HepG2 (cell line): ENCODE results near the gene ZNF764. TPM values are rescaled to one million over a fixed set of nuclear protein-coding genes. Genes with fewer than 3 reads are reported as not detected.

ENCODE experiments used
- ATAC-seq: fragments of 200-7000 bp; cut with Tn5 transposase; 3 replicates; pipeline ENCODE4 v1.9.1; 2020; ENCODE audit warnings: mild to moderate bottlenecking, moderate library complexity
- BruUV-seq: library from RNA; stranded (reverse); fragments of 400-500 nt; replicated peaks from 2 replicates; lab custom pipeline; 2021; lab: Mats Ljungman, UMichigan
- CTCF ChIA-PET: fragments of 300-600 bp; formaldehyde crosslinking; extraction: SDS; loops from one replicate; lab custom pipeline; 2021; ENCODE audit warnings: low total read pairs, inconsistent platforms, low intra/inter-chr PET ratio; lab: Yijun Ruan, JAX
- POLR2A ChIA-PET: fragments of 350-600 bp; sonication (Branson Sonifier 250); formaldehyde crosslinking; loops from one replicate; lab custom pipeline; 2020; ENCODE audit warnings: antibody characterized with exemption, inconsistent platforms; lab: Yijun Ruan, JAX
- DNase-seq: peaks from one replicate; pipeline ENCODE4 v3.0.0-alpha.2; 2015; ENCODE audit warnings: low spot score
- FAIRE-seq: peaks from 3 replicates; lab custom pipeline; 2011; peaks lifted over from hg19 to GRCh38; lab: Jason Lieb, UNC
- H2AFZ ChIP-seq: one replicate; pipeline ENCODE4 v1.6.1; 2011; ENCODE audit warnings: low read length, inconsistent platforms
- H3K27ac ChIP-seq: fragments of 300-600 bp; 3 replicates; pipeline ENCODE4 v1.8.0; 2011; ENCODE audit warnings: mixed run types, mild to moderate bottlenecking, mixed read lengths, low read length, inconsistent platforms; ENCODE audit not compliant: insufficient read depth; ENCODE audit errors: extremely low read length
- H3K27me3 ChIP-seq, 2 experiments: fragments of 200-600 bp in 1 of 2; 2 replicates in 1 of 2; 3 replicates in 1 of 2; pipeline versions ENCODE4 v1.6.0 to v1.8.0; 2011; ENCODE audit warnings: low read length in 2 of 2, mild to moderate bottlenecking in 2 of 2, moderate library complexity in 2 of 2, inconsistent platforms in 1 of 2; ENCODE audit not compliant: insufficient read depth in 2 of 2, control insufficient read depth in 1 of 2
- H3K36me3 ChIP-seq, 2 experiments: fragments of 200-600 bp in 1 of 2; replicated peaks in 1 of 2; 2 replicates in 1 of 2; 3 replicates in 1 of 2; pipeline versions ENCODE4 v1.5.1 to v1.8.0; 2011; ENCODE audit warnings: low read length in 2 of 2, inconsistent platforms in 1 of 2; ENCODE audit not compliant: insufficient read depth in 2 of 2, control insufficient read depth in 1 of 2
- H3K4me1 ChIP-seq: 2 replicates; pipeline ENCODE4 v1.5.1; 2012; ENCODE audit warnings: low read length, inconsistent platforms; ENCODE audit not compliant: insufficient read depth
- H3K4me2 ChIP-seq: 2 replicates; pipeline ENCODE4 v1.6.0; 2011; ENCODE audit warnings: low read depth, low read length, inconsistent platforms
- H3K4me3 ChIP-seq, 3 experiments: fragments of 200-600 bp in 1 of 3; sonication (generic), shearing (Covaris generic) in 1 of 3; replicated peaks in 1 of 3; 2 replicates each; pipeline ENCODE4 v1.5.1; 2011 to 2016; ENCODE audit warnings: low read length in 3 of 3, inconsistent platforms in 2 of 3, low read depth in 2 of 3, mild to moderate bottlenecking in 2 of 3, control low read depth in 1 of 3, mixed read lengths in 1 of 3; ENCODE audit not compliant: insufficient read depth in 1 of 3
- H3K79me2 ChIP-seq: one replicate; pipeline ENCODE4 v1.6.1; 2011; ENCODE audit warnings: low read length, inconsistent platforms; ENCODE audit not compliant: insufficient read depth
- H3K9ac ChIP-seq: 2 replicates; pipeline ENCODE4 v1.6.0; 2011; ENCODE audit warnings: mild to moderate bottlenecking, low read depth, low read length, inconsistent platforms; ENCODE audit not compliant: insufficient read depth
- H3K9me3 ChIP-seq: 2 replicates; pipeline ENCODE4 v1.5.1; 2012; ENCODE audit warnings: mild to moderate bottlenecking, low read length
- H4K20me1 ChIP-seq: 2 replicates; pipeline ENCODE4 v1.6.0; 2011; ENCODE audit warnings: inconsistent platforms, mild to moderate bottlenecking, low read length, moderate library complexity; ENCODE audit not compliant: insufficient read depth
- ETV6 ChIP-seq: sonication (generic); formaldehyde crosslinking; conservative IDR thresholded peaks from 2 replicates; pipeline ENCODE4 v1.4.0; 2020; ENCODE audit warnings: missing genetic modification reagents
- HNRNPL ChIP-seq: fragments of 200-400 bp; formaldehyde crosslinking; IDR thresholded peaks from 2 replicates; pipeline ENCODE4 v1.6.1; 2017; ENCODE audit warnings: mild to moderate bottlenecking, low read depth, low read length
- HNRNPUL1 ChIP-seq: fragments of 200-400 bp; formaldehyde crosslinking; IDR thresholded peaks from 2 replicates; pipeline ENCODE4 v1.6.1; 2017; ENCODE audit warnings: low read depth, mild to moderate bottlenecking, low read length, moderate library complexity
- KLF11 ChIP-seq: IDR thresholded peaks from 2 replicates; pipeline ENCODE4 v1.6.1; 2016; ENCODE audit warnings: missing compliant biosample characterization
- MAFG ChIP-seq: sonication (generic); formaldehyde crosslinking; IDR thresholded peaks from 2 replicates; pipeline ENCODE4 v1.5.1; 2020; ENCODE audit warnings: mild to moderate bottlenecking, missing genetic modification reagents
- PRPF4 ChIP-seq: fragments of 200-400 bp; formaldehyde crosslinking; IDR thresholded peaks from 2 replicates; pipeline ENCODE4 v1.6.1; 2016; ENCODE audit warnings: low read length, low read depth; ENCODE audit not compliant: poor library complexity, severe bottlenecking
- RBFOX2 ChIP-seq: fragments of 200-400 bp; formaldehyde crosslinking; IDR thresholded peaks from 2 replicates; pipeline ENCODE4 v1.6.1; 2017; ENCODE audit warnings: low read depth, mild to moderate bottlenecking, low read length
- ZFP36 ChIP-seq: fragments of 150-350 bp; IDR thresholded peaks from 2 replicates; pipeline ENCODE4 v1.6.1; 2018; ENCODE audit warnings: borderline replicate concordance, low read length, low read depth; ENCODE audit not compliant: partially characterized antibody
- ZNF549 ChIP-seq: sonication (generic); formaldehyde crosslinking; IDR thresholded peaks from 2 replicates; pipeline ENCODE4 v1.5.0; 2020; ENCODE audit warnings: missing genetic modification reagents
- ZNF768 ChIP-seq: sonication (generic); formaldehyde crosslinking; IDR thresholded peaks from 2 replicates; pipeline ENCODE4 v1.4.0; 2020; ENCODE audit warnings: missing genetic modification reagents
- ZNF773 ChIP-seq: sonication (generic); formaldehyde crosslinking; IDR thresholded peaks from 2 replicates; pipeline ENCODE4 v1.4.0; 2020; ENCODE audit warnings: missing genetic modification reagents, borderline replicate concordance
- ZNF776 ChIP-seq: sonication (generic); formaldehyde crosslinking; IDR thresholded peaks from 2 replicates; pipeline ENCODE4 v1.4.0; 2020; ENCODE audit warnings: mild to moderate bottlenecking, missing genetic modification reagents
- WGBS: methylation state at CpG from one replicate; pipeline ENCODE4 v1.1.6; 2017; ENCODE audit warnings: low lambda C conversion rate; 5-methylcytosine and 5-hydroxymethylcytosine counted together
- in situ Hi-C: cut with HindIII; loops from 2 replicates; pipeline ENCODE4 v1.10.0; 2017; ENCODE audit warnings: low pct_unique_long_range_greater_than_20kb; ENCODE audit not compliant: extremely low pct_ligation_motif_present
- intact Hi-C: fragments of 100-400 bp; cut with micrococcal nuclease; formaldehyde crosslinking; loops from one replicate; pipeline ENCODE4 v1.10.0; 2022; ENCODE audit not compliant: unreplicated experiment
- polyA plus RNA-seq, 8 experiments: library from polyadenylated mRNA; depleted of rRNA in 3 of 8; stranded (reverse) in 7 of 8; unstranded in 1 of 8; fragments of >200 nt; fragmentation: Illumina TruSeq in 4 of 8; extraction: Trizol in 4 of 8; gene quantifications; 2 replicates each; pipeline versions ENCODE4 v1.2.1 to v1.2.3, GENCODE V29; 2011 to 2016; ENCODE audit warnings: low read depth in 4 of 8, missing spikeins in 1 of 8, mixed read lengths in 1 of 8; ENCODE audit not compliant: insufficient read depth in 1 of 8
- total RNA-seq, 5 experiments: library from RNA; depleted of rRNA; stranded (reverse); fragments of >200 nt; fragmentation: Illumina TruSeq; extraction: Trizol; gene quantifications; 2 replicates each; pipeline ENCODE4 v1.2.3, GENCODE V29; 2016; ENCODE audit warnings: low read depth in 1 of 5
- TF ChIP-seq, protein P1 (sequence below): sonication (generic); formaldehyde crosslinking; IDR thresholded peaks from 2 replicates; pipeline ENCODE4 v1.5.1; 2020; ENCODE audit warnings: missing genetic modification reagents, mild to moderate bottlenecking, borderline replicate concordance
- TF ChIP-seq, protein P2 (sequence below): sonication (generic); formaldehyde crosslinking; IDR thresholded peaks from 2 replicates; pipeline ENCODE4 v1.9.0; 2022; ENCODE audit warnings: missing genetic modification reagents, mild to moderate bottlenecking, borderline replicate concordance
- TF ChIP-seq, protein P3 (sequence below): sonication (generic); formaldehyde crosslinking; IDR thresholded peaks from 2 replicates; pipeline ENCODE4 v1.5.1; 2020; ENCODE audit warnings: missing genetic modification reagents, mild to moderate bottlenecking, borderline replicate concordance

Gene ZNF764
- total and polyA plus RNA-seq, 2 of the 13 experiments (the other 11 are each of a cell fraction or from before 2014, with no cell fraction given), result 4.1 to 9.1 TPM

DNA sequence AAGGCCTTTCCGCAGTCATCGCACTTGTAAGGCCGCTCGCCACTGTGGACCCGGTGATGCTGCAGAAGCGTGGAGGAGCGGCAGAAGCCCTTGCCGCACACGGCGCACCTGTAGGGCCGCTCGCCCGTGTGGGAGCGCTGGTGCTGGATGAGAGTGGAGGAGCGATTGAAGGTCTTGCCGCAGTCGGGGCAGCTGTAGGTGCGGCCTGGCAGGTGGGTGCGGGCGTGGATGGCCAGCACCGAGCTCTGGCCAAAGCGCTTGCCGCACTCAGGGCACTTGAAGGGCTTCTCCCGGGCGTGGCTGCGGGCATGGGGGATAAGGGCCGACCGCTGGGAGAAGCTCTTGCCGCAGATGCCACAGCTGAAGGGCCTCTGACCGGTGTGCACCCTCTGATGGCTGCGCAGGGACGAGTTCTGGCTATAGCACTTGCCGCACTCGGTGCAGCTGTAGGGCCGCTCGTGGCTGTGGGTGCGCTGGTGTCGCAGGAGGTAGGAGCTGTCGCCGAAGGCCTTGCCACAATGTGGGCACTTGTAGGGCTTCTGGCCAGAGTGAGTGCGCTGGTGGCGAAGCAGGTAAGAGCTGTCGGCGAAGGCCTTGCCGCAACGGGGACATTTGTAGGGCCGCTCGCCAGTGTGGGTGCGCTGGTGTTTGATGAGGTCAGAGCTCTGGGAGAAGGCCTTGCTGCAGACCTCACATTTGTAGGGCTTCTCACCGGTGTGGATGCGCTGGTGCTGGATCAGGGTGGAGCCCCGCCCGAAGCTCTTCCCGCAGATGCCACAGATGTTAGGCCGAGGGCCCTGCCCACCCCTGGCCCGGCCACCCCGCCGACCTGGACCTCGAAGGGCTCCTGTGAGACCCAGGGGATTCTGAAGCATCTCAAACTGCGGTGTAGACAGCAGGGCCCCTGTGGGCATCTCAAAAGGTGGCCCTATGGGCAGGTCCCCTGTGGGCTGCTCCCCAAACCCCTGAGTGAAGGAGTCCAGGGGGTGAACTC, 33.3 kb downstream of the ZNF764 start (continued):
- TF ChIP-seq HNRNPL (0 out of 2 replicates have a peak, but pooled peaks have one; percentile 9), RBFOX2 (peak; percentile 76), ZNF773 (CRISPR knock-in tag) (no peak), KLF11 (no peak)

DNA sequence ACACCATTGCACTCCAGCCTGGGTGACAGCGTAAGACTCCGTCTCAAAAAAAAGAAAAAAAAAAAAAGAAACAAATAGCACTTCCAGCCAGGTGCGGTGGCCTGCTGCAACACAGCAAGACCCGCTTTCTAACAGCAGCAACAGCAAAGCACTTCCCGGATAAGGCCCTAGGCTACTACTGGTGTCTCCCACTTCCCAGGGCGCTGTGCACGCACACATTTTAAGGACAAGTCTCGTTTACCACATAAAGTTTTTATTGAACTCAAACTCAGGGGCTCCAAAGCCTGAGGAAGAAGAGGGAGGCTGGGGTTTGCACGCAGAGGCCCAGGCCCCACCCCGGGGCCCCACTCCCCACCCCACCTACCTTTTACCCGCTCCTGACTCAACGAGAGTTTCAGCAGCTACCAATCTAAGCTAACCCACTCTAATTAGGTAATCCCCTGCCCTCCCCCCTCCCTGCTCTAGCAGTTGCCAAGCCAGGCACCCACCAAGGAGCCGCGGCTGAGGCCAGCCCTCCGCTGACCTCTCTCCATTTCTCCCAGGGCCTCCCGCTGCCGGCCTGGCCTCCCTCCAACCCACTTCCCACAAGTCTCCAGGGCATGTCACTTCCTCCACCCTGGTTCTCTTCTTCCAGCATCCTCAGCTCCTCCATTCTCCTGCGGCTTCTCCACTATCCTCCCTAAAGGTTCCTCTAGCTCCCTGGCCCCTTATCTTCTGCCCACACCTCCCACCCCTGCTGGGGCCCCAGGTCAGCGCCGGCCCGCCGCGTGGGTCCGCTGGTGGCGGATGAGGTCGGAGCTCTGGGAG, 34.2 kb downstream of the ZNF764 start:
- CTCF ChIA-PET, result no interaction called here
- Histone ChIP-seq H4K20me1 (no peaks in the 10 kb centered on the region), H3K4me3 (no peak overlapping the region), H3K4me2 (no peak overlapping the region), H3K27ac (no peak overlapping the region), H3K4me1 (peaks cover 64% of the 10 kb centered on the region), H3K9ac (no peak overlapping the region), H3K36me3 (peaks cover 1 to 8% of the 10 kb centered on the region in 2 experiments; a peak in 1 of 5 replicates), H3K79me2 (no peaks in the 10 kb centered on the region), H3K9me3 (no peaks in the 10 kb centered on the region), H3K27me3 (no peaks in the 10 kb centered on the region; a peak in 1 of 5 replicates), H2AFZ (no peak overlapping the region)
- DNase-seq, result no peak
- intact Hi-C loops (loop anchor here (10.0 kb wide), 1 partner anchor 131 kb away; the partner anchor contains the start of genes FBRS and PRR14), in situ Hi-C loops (no loop called here)
- POLR2A ChIA-PET, result interaction anchor here (0.6 to 2.3 kb wide), 7 partner anchors 10 to 94 kb away, joined by 3 to 9 read pairs (median 6); partner anchors contain the start of gene DCTPP1
- no peak for ATAC-seq
- 93% methylated on average over 26 of the region's 26 CpGs for WGBS
- no TSS peak for BruUV-seq
- FAIRE-seq, result no peak
- TF ChIP-seq, protein P1, sequence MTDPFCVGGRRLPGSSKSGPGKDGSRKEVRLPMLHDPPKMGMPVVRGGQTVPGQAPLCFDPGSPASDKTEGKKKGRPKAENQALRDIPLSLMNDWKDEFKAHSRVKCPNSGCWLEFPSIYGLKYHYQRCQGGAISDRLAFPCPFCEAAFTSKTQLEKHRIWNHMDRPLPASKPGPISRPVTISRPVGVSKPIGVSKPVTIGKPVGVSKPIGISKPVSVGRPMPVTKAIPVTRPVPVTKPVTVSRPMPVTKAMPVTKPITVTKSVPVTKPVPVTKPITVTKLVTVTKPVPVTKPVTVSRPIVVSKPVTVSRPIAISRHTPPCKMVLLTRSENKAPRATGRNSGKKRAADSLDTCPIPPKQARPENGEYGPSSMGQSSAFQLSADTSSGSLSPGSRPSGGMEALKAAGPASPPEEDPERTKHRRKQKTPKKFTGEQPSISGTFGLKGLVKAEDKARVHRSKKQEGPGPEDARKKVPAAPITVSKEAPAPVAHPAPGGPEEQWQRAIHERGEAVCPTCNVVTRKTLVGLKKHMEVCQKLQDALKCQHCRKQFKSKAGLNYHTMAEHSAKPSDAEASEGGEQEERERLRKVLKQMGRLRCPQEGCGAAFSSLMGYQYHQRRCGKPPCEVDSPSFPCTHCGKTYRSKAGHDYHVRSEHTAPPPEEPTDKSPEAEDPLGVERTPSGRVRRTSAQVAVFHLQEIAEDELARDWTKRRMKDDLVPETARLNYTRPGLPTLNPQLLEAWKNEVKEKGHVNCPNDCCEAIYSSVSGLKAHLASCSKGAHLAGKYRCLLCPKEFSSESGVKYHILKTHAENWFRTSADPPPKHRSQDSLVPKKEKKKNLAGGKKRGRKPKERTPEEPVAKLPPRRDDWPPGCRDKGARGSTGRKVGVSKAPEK (CRISPR knock-in tag), result no peak
- TF ChIP-seq MAFG (CRISPR knock-in tag), result no peak
- no peak for TF ChIP-seq PRPF4
- TF ChIP-seq ETV6 (CRISPR knock-in tag), result no peak
- no peak for TF ChIP-seq ZNF549 (CRISPR knock-in tag)
- TF ChIP-seq ZFP36, result no peak
- TF ChIP-seq, protein P2, sequence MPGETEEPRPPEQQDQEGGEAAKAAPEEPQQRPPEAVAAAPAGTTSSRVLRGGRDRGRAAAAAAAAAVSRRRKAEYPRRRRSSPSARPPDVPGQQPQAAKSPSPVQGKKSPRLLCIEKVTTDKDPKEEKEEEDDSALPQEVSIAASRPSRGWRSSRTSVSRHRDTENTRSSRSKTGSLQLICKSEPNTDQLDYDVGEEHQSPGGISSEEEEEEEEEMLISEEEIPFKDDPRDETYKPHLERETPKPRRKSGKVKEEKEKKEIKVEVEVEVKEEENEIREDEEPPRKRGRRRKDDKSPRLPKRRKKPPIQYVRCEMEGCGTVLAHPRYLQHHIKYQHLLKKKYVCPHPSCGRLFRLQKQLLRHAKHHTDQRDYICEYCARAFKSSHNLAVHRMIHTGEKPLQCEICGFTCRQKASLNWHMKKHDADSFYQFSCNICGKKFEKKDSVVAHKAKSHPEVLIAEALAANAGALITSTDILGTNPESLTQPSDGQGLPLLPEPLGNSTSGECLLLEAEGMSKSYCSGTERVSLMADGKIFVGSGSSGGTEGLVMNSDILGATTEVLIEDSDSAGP (CRISPR knock-in tag), result 0 out of 2 replicates have a peak, but pooled peaks have one; percentile 17
- TF ChIP-seq ZNF768 (CRISPR knock-in tag), result no peak
- TF ChIP-seq, protein P3, sequence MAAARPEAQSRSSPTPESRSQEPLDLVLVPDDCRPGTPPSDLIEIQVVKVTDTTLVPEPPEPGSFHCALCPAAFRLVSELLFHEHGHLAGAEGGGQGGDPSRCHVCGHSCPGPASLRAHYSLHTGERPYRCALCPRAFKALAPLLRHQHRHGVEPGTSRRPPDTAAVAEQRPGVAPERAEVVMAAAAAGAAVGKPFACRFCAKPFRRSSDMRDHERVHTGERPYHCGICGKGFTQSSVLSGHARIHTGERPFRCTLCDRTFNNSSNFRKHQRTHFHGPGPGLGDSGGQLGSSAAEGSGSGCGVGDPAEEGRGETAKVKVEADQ (CRISPR knock-in tag), result no peak
- TF ChIP-seq HNRNPUL1, result no peak
- TF ChIP-seq ZNF776 (CRISPR knock-in tag), result no peak
